ENCODE results near the gene CHRNA4. TPM values are rescaled to one million over a fixed set of nuclear protein-coding genes. Genes with fewer than 3 reads are reported as not detected.

CHRNA4 gene
- total and polyA plus RNA-seq, 2 donors (not counting 3 experiments of a cell fraction or from before 2014, with no cell fraction given): not detected

- Histone ChIP-seq H3K79me2 (ENCODE audit: control insufficient read depth, insufficient read depth, low read length) (no peaks in the 10 kb centered on the region), H3K36me3 (ENCODE audit: control insufficient read depth in 2 of 2, extremely low read depth in 1 of 2, insufficient read depth in 2 of 2, low read length in 2 of 2) (no peaks in the 10 kb centered on the region), H3K27me3 (ENCODE audit: control insufficient read depth in 2 of 2, insufficient read depth in 2 of 2, low read length in 2 of 2) (peaks cover 0 to 3% of the 10 kb centered on the region in 2 experiments), H4K20me1 (replicated peaks; ENCODE audit: control insufficient read depth, extremely low read depth, insufficient read depth, low read length) (no peaks in the 10 kb centered on the region), H3K9me1 (replicated peaks; ENCODE audit: control insufficient read depth, extremely low read depth, insufficient read depth, low read length) (no peaks in the 10 kb centered on the region), H3K9me3 (replicated peaks; ENCODE audit: control insufficient read depth, insufficient read depth, low read length) (no peaks in the 10 kb centered on the region), H3K4me1 (ENCODE audit: control insufficient read depth, extremely low read depth, insufficient read depth, low read length) (no peaks in the 10 kb centered on the region), H3K27ac (ENCODE audit: insufficient read depth, low read depth, low read length) (no peak overlapping the region), H3K4me3 (replicated peaks in 1 of 3; ENCODE audit: insufficient read depth in 1 of 3, low read depth in 1 of 3, low read length in 3 of 3) (no peak overlapping the region), H3K4me2 (ENCODE audit: insufficient read depth, low read length) (no peak overlapping the region), H3K9ac (replicated peaks; ENCODE audit: extremely low read depth, insufficient read depth, low read length) (no peak overlapping the region), H2AFZ (ENCODE audit: low read depth, low read length) (no peak overlapping the region)
- POLR2A ChIA-PET: no interaction called here
- intact Hi-C loops (cut with micrococcal nuclease) (no loop called here), dilution Hi-C loops (cut with MboI; ENCODE audit: extremely low pct_ligation_motif_present, low sequenced_read_pairs) (no loop called here)
- FAIRE-seq (no peak), DNase-seq (ENCODE audit: low read depth, low spot score) (no peak)
- BruUV-seq (replicated peaks): no TSS peak
- TF ChIP-seq JUN (IDR thresholded peaks at IDR 0.05; ENCODE audit: borderline replicate concordance, insufficient read depth, insufficient read length, low read depth): no peak
- TF ChIP-seq MAX (IDR thresholded peaks at IDR 0.05; ENCODE audit: insufficient read depth, insufficient read length): no peak
- TF ChIP-seq EZH2 (IDR thresholded peaks at IDR 0.05; ENCODE audit: borderline replicate concordance, low read depth, low read length, severe bottlenecking): no peak
- TF ChIP-seq POLR2AphosphoS5 (IDR thresholded peaks at IDR 0.05; ENCODE audit: insufficient read depth, low read depth, low read length): no peak
- no peak for TF ChIP-seq FOS (IDR thresholded peaks at IDR 0.05; ENCODE audit: borderline replicate concordance, insufficient read depth, low read length)
- no peak for TF ChIP-seq POLR2A (IDR thresholded peaks at IDR 0.05; ENCODE audit: low read depth, low read length)
- no peak for TF ChIP-seq MYC (IDR thresholded peaks at IDR 0.05; ENCODE audit: low read depth, low read length)
- no peak for TF ChIP-seq CTCF (IDR thresholded peaks at IDR 0.05; ENCODE audit: extremely low read depth in 1 of 2, insufficient read depth in 1 of 2, low read depth in 1 of 2, low read length in 2 of 2)
- TF ChIP-seq GATA2 (IDR thresholded peaks at IDR 0.05; ENCODE audit: insufficient read depth, insufficient read length, low read depth, low read length): no peak
- CTCF ChIA-PET: interaction anchor here (1.0 to 1.7 kb wide), 3 partner anchors 19 to 52 kb away, joined by 3 to 6 read pairs (median 4); no protein-coding TSS in a partner anchor
Measured at GRCh38 chr20:63328718-63329275, 32.4 kb downstream of the CHRNA4 start.

Data from endothelial cell of umbilical vein (primary cell).